Ascending aorta (tissue), 2 donors: ENCODE measurements around the gene EIPR1. TPM values are rescaled to one million over a fixed set of nuclear protein-coding genes. Genes with fewer than 3 reads are reported as not detected.

Experiments used
- DNase-seq, 2 donors: peaks; one replicate each; pipeline ENCODE4 v3.0.0-alpha.2; 2019; ENCODE audit warnings: low spot score in 2 of 2
- H3K27ac ChIP-seq, 2 donors: fragments of 200-600 bp; sonication (generic); one replicate each; pipeline ENCODE4 v1.5.1; 2016 to 2017; ENCODE audit warnings: mild to moderate bottlenecking in 1 of 2
- H3K27me3 ChIP-seq: fragments of 200-600 bp; sonication (generic); one replicate; pipeline ENCODE4 v1.5.1; 2017
- H3K36me3 ChIP-seq, 2 donors: fragments of 200-600 bp; sonication (generic); one replicate each; pipeline ENCODE4 v1.5.1; 2016
- H3K4me1 ChIP-seq, 2 donors: fragments of 200-600 bp; sonication (generic); one replicate each; pipeline ENCODE4 v1.5.1; 2016 to 2017; ENCODE audit warnings: mild to moderate bottlenecking in 1 of 2
- H3K4me3 ChIP-seq, 2 donors: fragments of 200-600 bp; sonication (generic); one replicate each; pipeline ENCODE4 v1.5.1; 2016 to 2017; ENCODE audit warnings: mild to moderate bottlenecking in 1 of 2
- H3K9me3 ChIP-seq, 2 donors: fragments of 200-600 bp; sonication (generic); one replicate each; pipeline ENCODE4 v1.5.1; 2016
- intact Hi-C: fragments of 100-400 bp; cut with DNase I; formaldehyde crosslinking; loops from one replicate; pipeline ENCODE4 v1.15.1; 2023
- total RNA-seq: library from RNA; depleted of rRNA; stranded (reverse); fragments of >200 nt; gene quantifications from one replicate; pipeline ENCODE4 v1.1.0, GENCODE V29; 2016
- TF ChIP-seq, protein P1 (sequence below), 3 experiments: fragments of 200-600 bp in 2 of 3; fragments of 450-650 bp in 1 of 3; sonication (generic) in 2 of 3; IDR thresholded peaks; one replicate each; pipeline ENCODE4 v1.5.1; 2016 to 2019; ENCODE audit warnings: antibody characterized with exemption in 3 of 3, mild to moderate bottlenecking in 1 of 3, moderate library complexity in 1 of 3

EIPR1 gene
- total RNA-seq, 1 donor from 2014 or later = 14.5 TPM

DNA sequence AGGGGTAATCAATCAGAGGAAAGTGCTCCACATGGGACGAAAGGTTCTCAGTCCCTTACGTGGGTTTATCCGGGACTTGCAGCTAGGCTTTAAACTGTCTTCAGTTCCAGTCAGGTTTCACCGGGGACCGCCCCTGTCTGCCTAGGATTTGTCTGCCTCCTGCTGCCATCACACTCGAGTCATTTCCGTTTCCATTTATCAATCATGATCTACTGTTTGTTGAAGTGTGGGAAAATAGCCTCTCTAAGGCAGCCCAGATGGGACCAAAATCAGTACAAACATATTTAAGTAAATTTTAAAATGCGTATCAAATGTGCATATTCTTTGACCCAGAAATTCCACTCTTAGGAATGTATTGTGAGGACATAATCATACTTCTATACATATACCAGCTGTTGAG lies 12.4 kb upstream of the EIPR1 start:
- Histone ChIP-seq H3K4me1 (no peaks in the 10 kb centered on the region), H3K9me3 (no peaks in the 10 kb centered on the region), H3K36me3 (peaks cover 59 to 60% of the 10 kb centered on the region in 2 donors), H3K27ac (no peak overlapping the region), H3K4me3 (no peak overlapping the region), H3K27me3 (no peaks in the 10 kb centered on the region)
- intact Hi-C loops = no loop called here
- TF ChIP-seq, protein P1, sequence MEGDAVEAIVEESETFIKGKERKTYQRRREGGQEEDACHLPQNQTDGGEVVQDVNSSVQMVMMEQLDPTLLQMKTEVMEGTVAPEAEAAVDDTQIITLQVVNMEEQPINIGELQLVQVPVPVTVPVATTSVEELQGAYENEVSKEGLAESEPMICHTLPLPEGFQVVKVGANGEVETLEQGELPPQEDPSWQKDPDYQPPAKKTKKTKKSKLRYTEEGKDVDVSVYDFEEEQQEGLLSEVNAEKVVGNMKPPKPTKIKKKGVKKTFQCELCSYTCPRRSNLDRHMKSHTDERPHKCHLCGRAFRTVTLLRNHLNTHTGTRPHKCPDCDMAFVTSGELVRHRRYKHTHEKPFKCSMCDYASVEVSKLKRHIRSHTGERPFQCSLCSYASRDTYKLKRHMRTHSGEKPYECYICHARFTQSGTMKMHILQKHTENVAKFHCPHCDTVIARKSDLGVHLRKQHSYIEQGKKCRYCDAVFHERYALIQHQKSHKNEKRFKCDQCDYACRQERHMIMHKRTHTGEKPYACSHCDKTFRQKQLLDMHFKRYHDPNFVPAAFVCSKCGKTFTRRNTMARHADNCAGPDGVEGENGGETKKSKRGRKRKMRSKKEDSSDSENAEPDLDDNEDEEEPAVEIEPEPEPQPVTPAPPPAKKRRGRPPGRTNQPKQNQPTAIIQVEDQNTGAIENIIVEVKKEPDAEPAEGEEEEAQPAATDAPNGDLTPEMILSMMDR (IDR thresholded peaks at IDR 0.05) = no peak
- no peak for DNase-seq

DNA sequence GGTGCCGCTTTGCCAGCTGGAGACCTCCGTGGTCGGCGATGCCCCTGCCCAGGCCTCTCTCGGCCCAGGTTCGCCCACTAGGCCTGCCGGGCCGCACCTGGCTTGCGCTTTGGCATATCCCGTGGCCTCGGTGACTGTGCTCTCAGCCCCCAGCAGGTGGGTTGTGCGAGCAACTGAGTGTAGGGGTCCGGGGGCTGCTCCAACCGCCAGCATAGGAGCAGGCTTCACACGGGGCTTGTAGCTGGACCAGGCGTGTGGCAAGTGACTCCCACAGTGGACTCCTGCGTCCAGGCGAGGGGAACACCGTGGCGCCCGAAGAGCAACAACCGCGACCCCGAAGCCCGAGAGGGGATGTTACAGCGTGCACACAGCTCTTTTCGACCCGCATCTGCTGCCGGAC lies 11.6 kb upstream of the EIPR1 start:
- Histone ChIP-seq H3K27me3 (no peaks in the 10 kb centered on the region), H3K9me3 (no peaks in the 10 kb centered on the region), H3K36me3 (peaks cover 55% of the 10 kb centered on the region in 2 donors), H3K27ac (no peak overlapping the region), H3K4me1 (no peaks in the 10 kb centered on the region), H3K4me3 (no peak overlapping the region)
- DNase-seq = no peak
- TF ChIP-seq, protein P1 (IDR thresholded peaks at IDR 0.05) = no peak
- intact Hi-C loops = loop anchor here (10.0 kb wide), 1 partner anchor 1554 kb away; no protein-coding TSS in a partner anchor

DNA sequence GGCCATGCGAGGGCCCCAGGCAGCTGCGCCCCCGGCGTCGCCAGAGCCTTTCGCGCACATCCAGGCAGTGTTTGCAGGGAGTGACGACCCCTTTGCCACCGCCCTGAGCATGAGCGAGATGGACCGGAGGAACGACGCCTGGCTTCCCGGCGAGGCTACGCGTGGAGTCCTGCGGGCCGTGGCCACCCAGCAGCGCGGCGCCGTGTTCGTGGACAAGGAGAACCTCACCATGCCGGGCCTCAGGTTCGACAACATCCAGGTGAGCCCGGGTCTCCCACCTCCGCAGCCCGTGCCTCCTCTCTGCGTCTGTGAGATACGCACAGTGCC lies 10.8 kb upstream of the EIPR1 start:
- Histone ChIP-seq H3K9me3 (no peaks in the 10 kb centered on the region), H3K27ac (no peak overlapping the region), H3K4me3 (no peak overlapping the region), H3K27me3 (no peaks in the 10 kb centered on the region), H3K36me3 (peaks cover 50 to 52% of the 10 kb centered on the region in 2 donors), H3K4me1 (no peaks in the 10 kb centered on the region)
- TF ChIP-seq, protein P1 (IDR thresholded peaks at IDR 0.05) = no peak
- no peak for DNase-seq
- intact Hi-C loops = loop anchor here (10.0 kb wide), 1 partner anchor 1554 kb away; no protein-coding TSS in a partner anchor

DNA sequence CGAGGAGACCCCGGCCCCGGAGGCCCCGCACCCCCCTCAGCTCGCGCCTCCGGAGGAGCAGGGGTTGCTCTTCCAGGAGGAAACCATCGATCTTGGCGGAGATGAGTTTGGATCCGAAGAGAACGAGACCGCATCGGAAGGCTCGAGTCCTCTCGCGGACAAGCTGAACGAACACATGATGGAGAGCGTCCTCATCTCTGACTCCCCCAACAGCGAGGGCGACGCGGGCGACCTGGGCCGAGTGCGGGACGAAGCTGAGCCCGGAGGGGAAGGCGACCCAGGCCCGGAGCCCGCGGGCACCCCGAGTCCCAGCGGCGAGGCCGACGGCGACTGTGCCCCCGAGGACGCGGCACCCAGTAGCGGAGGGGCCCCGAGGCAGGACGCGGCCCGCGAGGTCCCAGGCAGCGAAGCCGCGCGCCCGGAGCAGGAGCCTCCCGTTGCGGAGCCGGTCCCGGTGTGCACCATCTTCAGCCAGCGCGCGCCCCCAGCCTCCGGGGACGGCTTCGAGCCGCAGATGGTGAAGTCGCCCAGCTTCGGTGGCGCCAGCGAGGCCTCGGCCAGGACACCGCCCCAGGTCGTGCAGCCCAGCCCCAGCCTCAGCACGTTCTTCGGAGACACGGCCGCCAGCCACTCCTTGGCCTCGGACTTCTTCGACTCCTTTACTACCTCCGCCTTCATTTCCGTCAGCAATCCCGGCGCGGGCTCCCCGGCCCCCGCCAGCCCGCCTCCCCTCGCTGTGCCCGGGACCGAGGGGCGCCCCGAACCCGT lies 10.2 kb upstream of the EIPR1 start:
- DNase-seq = no peak
- H3K4me3 ChIP-seq = no peak overlapping the region
- TF ChIP-seq, protein P1 (IDR thresholded peaks at IDR 0.05) = no peak
- peaks cover 47 to 52% of the 10 kb centered on the region in 2 donors for H3K36me3 ChIP-seq
- intact Hi-C loops = loop anchor here (10.0 kb wide), 1 partner anchor 1553 kb away; no protein-coding TSS in a partner anchor
- no peaks in the 10 kb centered on the region for H3K4me1 ChIP-seq
- no peak overlapping the region for H3K27ac ChIP-seq
- no peaks in the 10 kb centered on the region for H3K9me3 ChIP-seq
- H3K27me3 ChIP-seq = no peaks in the 10 kb centered on the region

DNA sequence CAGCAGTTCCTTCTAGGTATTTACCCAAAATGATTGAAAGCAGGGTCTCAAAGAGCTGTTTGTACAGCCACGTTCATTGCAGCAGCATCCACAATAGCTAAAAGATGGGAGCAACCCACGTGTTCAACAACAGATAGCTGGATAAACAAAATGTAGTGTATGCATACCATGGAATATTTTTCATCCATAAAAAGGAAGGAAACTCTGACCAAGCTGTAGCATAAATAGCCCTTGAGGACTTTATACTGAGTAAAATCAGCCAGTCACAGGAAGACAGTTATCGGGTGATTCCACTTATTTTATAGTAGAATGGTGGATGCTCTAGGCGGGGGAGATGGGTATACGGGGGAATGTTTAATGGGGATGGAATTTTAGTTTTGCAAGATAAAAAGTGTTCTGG lies 9.4 kb upstream of the EIPR1 start:
- peaks cover 45 to 48% of the 10 kb centered on the region in 2 donors for H3K36me3 ChIP-seq
- DNase-seq = no peak
- intact Hi-C loops = loop anchor here (10.0 kb wide), 1 partner anchor 1552 kb away; no protein-coding TSS in a partner anchor
- H3K4me3 ChIP-seq = no peak overlapping the region
- no peak overlapping the region for H3K27ac ChIP-seq
- no peaks in the 10 kb centered on the region for H3K4me1 ChIP-seq
- TF ChIP-seq, protein P1 (IDR thresholded peaks at IDR 0.05) = no peak
- H3K27me3 ChIP-seq = no peaks in the 10 kb centered on the region
- H3K9me3 ChIP-seq = no peaks in the 10 kb centered on the region
